H9 (cell line): ENCODE data around the gene MRTFA. TPM values are rescaled to one million over a fixed set of nuclear protein-coding genes. Genes with fewer than 3 reads are reported as not detected.

ENCODE experiments used
- DNase-seq: peaks from one replicate; pipeline ENCODE4 v3.0.0-alpha.2; 2017
- H2AFZ ChIP-seq: one replicate; pipeline ENCODE4 v1.6.1; 2013; ENCODE audit warnings: mild to moderate bottlenecking, low read length, control low read depth, moderate library complexity
- H2AK5ac ChIP-seq: 2 replicates; pipeline ENCODE4 v1.6.1; 2013; ENCODE audit warnings: low read length, control low read depth, mixed read lengths; ENCODE audit not compliant: insufficient read length
- H2BK120ac ChIP-seq: one replicate; pipeline ENCODE4 v1.6.1; 2013; ENCODE audit warnings: low read depth, mild to moderate bottlenecking, low read length, control low read depth, inconsistent platforms; ENCODE audit not compliant: poor library complexity, severe bottlenecking
- H2BK12ac ChIP-seq: 2 replicates; pipeline ENCODE4 v1.6.1; 2013; ENCODE audit warnings: low read length, control low read depth, mixed read lengths, low read depth; ENCODE audit not compliant: insufficient read length
- H2BK15ac ChIP-seq: 2 replicates; pipeline ENCODE4 v1.6.1; 2013; ENCODE audit warnings: low read depth, low read length, control low read depth
- H2BK20ac ChIP-seq: one replicate; pipeline ENCODE4 v1.6.1; 2013; ENCODE audit warnings: low read depth, mild to moderate bottlenecking, low read length, control low read depth, inconsistent platforms; ENCODE audit not compliant: poor library complexity, severe bottlenecking
- H2BK5ac ChIP-seq: 2 replicates; pipeline ENCODE4 v1.6.1; 2013; ENCODE audit warnings: low read length, control low read depth, mixed read lengths; ENCODE audit not compliant: insufficient read length
- H3K14ac ChIP-seq: 2 replicates; pipeline ENCODE4 v1.6.1; 2013; ENCODE audit warnings: low read length, control low read depth; ENCODE audit not compliant: insufficient read depth
- H3K18ac ChIP-seq: 2 replicates; pipeline ENCODE4 v1.6.1; 2013; ENCODE audit warnings: low read depth, mild to moderate bottlenecking, mixed read lengths, low read length, control low read depth; ENCODE audit not compliant: insufficient read length
- H3K23ac ChIP-seq: 2 replicates; pipeline ENCODE4 v1.6.1; 2013; ENCODE audit warnings: low read length, control low read depth, mixed read lengths, low read depth; ENCODE audit not compliant: insufficient read length
- H3K23me2 ChIP-seq: 2 replicates; pipeline ENCODE4 v1.6.1; 2013; ENCODE audit warnings: low read depth, mild to moderate bottlenecking, mixed read lengths, low read length, control low read depth; ENCODE audit not compliant: insufficient read length, poor library complexity, severe bottlenecking
- H3K27ac ChIP-seq: 2 replicates; pipeline ENCODE4 v1.5.1; 2013; ENCODE audit warnings: low read length, control low read depth, mixed read lengths, low read depth; ENCODE audit not compliant: insufficient read length
- H3K27me3 ChIP-seq: 2 replicates; pipeline ENCODE4 v1.6.1; 2013; ENCODE audit warnings: low read length, control low read depth, inconsistent platforms; ENCODE audit not compliant: insufficient read depth
- H3K4ac ChIP-seq: 2 replicates; pipeline ENCODE4 v1.6.1; 2013; ENCODE audit warnings: low read depth, mild to moderate bottlenecking, control low read depth, inconsistent platforms, low read length, moderate library complexity
- H3K4me1 ChIP-seq: 2 replicates; pipeline ENCODE4 v1.6.1; 2013; ENCODE audit warnings: low read length, control low read depth, inconsistent platforms; ENCODE audit not compliant: insufficient read depth
- H3K4me2 ChIP-seq: 2 replicates; pipeline ENCODE4 v1.6.1; 2013; ENCODE audit warnings: low read length, control low read depth, mixed read lengths; ENCODE audit not compliant: insufficient read length, insufficient read depth
- H3K56ac ChIP-seq: 2 replicates; pipeline ENCODE4 v1.6.1; 2013; ENCODE audit warnings: low read depth, mild to moderate bottlenecking, mixed read lengths, low read length, control low read depth; ENCODE audit not compliant: insufficient read length
- H3K79me1 ChIP-seq: 2 replicates; pipeline ENCODE4 v1.6.1; 2013; ENCODE audit warnings: low read depth, mild to moderate bottlenecking, moderate library complexity, low read length, control low read depth, inconsistent platforms; ENCODE audit not compliant: insufficient read depth, poor library complexity, severe bottlenecking
- H3K79me2 ChIP-seq: 2 replicates; pipeline ENCODE4 v1.6.1; 2013; ENCODE audit warnings: low read length, control low read depth, inconsistent platforms; ENCODE audit not compliant: insufficient read depth
- H3K9ac ChIP-seq: 2 replicates; pipeline ENCODE4 v1.6.1; 2013; ENCODE audit warnings: low read length, control low read depth, mixed read lengths; ENCODE audit not compliant: insufficient read length; ENCODE audit errors: extremely low read depth
- H3K9me3 ChIP-seq: one replicate; pipeline ENCODE4 v1.6.1; 2013; ENCODE audit warnings: low read depth, low read length, inconsistent platforms; ENCODE audit not compliant: control insufficient read depth
- H3T11ph ChIP-seq: one replicate; pipeline ENCODE4 v1.6.1; 2013; ENCODE audit warnings: mild to moderate bottlenecking, low read length, control low read depth, inconsistent platforms
- H4K20me1 ChIP-seq: one replicate; pipeline ENCODE4 v1.6.1; 2013; ENCODE audit not compliant: control insufficient read depth, insufficient read length, insufficient read depth
- H4K5ac ChIP-seq: 2 replicates; pipeline ENCODE4 v1.6.1; 2013; ENCODE audit warnings: low read depth, mild to moderate bottlenecking, mixed read lengths, low read length, control low read depth; ENCODE audit not compliant: insufficient read length
- H4K8ac ChIP-seq: replicated peaks from 2 replicates; pipeline ENCODE4 v1.6.1; 2013; ENCODE audit warnings: low read length, control low read depth, mixed read lengths, low read depth; ENCODE audit not compliant: insufficient read length
- H4K91ac ChIP-seq: 2 replicates; pipeline ENCODE4 v1.6.1; 2013; ENCODE audit warnings: low read depth, mild to moderate bottlenecking, moderate library complexity, mixed read lengths, low read length, control low read depth; ENCODE audit not compliant: insufficient read length
- H3K27ac Mint-ChIP-seq, 3 experiments: 2 replicates in 2 of 3; 3 replicates in 1 of 3; pipeline ENCODE4 v1.8.0; 2020 to 2021; ENCODE audit warnings: mixed read lengths in 3 of 3, mild to moderate bottlenecking in 1 of 3, moderate library complexity in 1 of 3
- H3K27me3 Mint-ChIP-seq: 2 replicates; pipeline ENCODE4 v1.8.0; 2021; ENCODE audit warnings: low read depth, mild to moderate bottlenecking, moderate library complexity, mixed read lengths
- H3K36me3 Mint-ChIP-seq, 3 experiments: 2 replicates in 2 of 3; 3 replicates in 1 of 3; pipeline ENCODE4 v1.8.0; 2020 to 2021; ENCODE audit warnings: low read depth in 3 of 3, mixed read lengths in 3 of 3; ENCODE audit not compliant: insufficient read depth in 1 of 3
- H3K4me1 Mint-ChIP-seq, 2 experiments: 2 replicates each; pipeline ENCODE4 v1.8.0; 2020; ENCODE audit warnings: mixed read lengths in 2 of 2
- H3K4me3 Mint-ChIP-seq, 2 experiments: 2 replicates in 1 of 2; 3 replicates in 1 of 2; pipeline ENCODE4 v1.8.0; 2020 to 2021; ENCODE audit warnings: mild to moderate bottlenecking in 2 of 2, mixed read lengths in 2 of 2, moderate library complexity in 1 of 2
- H3K9me3 Mint-ChIP-seq, 2 experiments: 2 replicates in 1 of 2; 3 replicates in 1 of 2; pipeline ENCODE4 v1.8.0; 2020; ENCODE audit warnings: mild to moderate bottlenecking in 2 of 2, mixed read lengths in 2 of 2, moderate library complexity in 1 of 2
- CTCF ChIP-seq: fragments of 200-600 bp; sonication (generic); conservative IDR thresholded peaks from 3 replicates; pipeline ENCODE4 v1.8.0; 2021; ENCODE audit warnings: antibody characterized with exemption, mild to moderate bottlenecking
- WGBS: extraction: QIAGEN DNeasy Blood & Tissue Kit; methylation state at CpG from one replicate; pipeline ENCODE4 v1.1.7; 2013; ENCODE audit warnings: missing lambda C conversion rate, low lambda C conversion rate, mixed read lengths; ENCODE audit not compliant: insufficient read length; ENCODE audit errors: extremely low coverage; 5-methylcytosine and 5-hydroxymethylcytosine counted together
- total RNA-seq: library from RNA; stranded (reverse); gene quantifications from 2 replicates; pipeline ENCODE4 v1.2.1, GENCODE V29; 2021

MRTFA gene
- total RNA-seq, 1 experiment from 2014 or later = 38.1 TPM

GRCh38 chr22:40361100-40361499, 275.4 kb downstream of the MRTFA start:
- Histone ChIP-seq H3K56ac (no peak overlapping the region), H4K91ac (no peak overlapping the region), H2BK12ac (no peak overlapping the region), H3K23ac (no peak overlapping the region), H3K9me3 (no peaks in the 10 kb centered on the region), H3K14ac (no peak overlapping the region), H2AK5ac (no peak overlapping the region), H3T11ph (no peak overlapping the region), H4K5ac (no peak overlapping the region), H2BK5ac (no peak overlapping the region), H3K79me2 (no peaks in the 10 kb centered on the region), H3K4me1 (no peaks in the 10 kb centered on the region), H3K27me3 (no peaks in the 10 kb centered on the region), H3K4me2 (no peak overlapping the region), H3K18ac (no peak overlapping the region), H2BK20ac (no peak overlapping the region), H3K4ac (no peak overlapping the region), H3K9ac (no peak overlapping the region), H2BK15ac (no peak overlapping the region), H2AFZ (no peak overlapping the region), H2BK120ac (no peak overlapping the region), H3K79me1 (no peaks in the 10 kb centered on the region), H4K20me1 (no peaks in the 10 kb centered on the region), H4K8ac (no peak overlapping the region), H3K27ac (no peak overlapping the region), H3K23me2 (no peaks in the 10 kb centered on the region)
- Mint-ChIP-seq H3K36me3 (peaks cover 80 to 99% (median 94%) of the 10 kb centered on the region in 3 experiments; a peak in 6 of 7 replicates), H3K27me3 (no peaks in the 10 kb centered on the region), H3K4me3 (no peak overlapping the region), H3K9me3 (no peaks in the 10 kb centered on the region), H3K4me1 (no peaks in the 10 kb centered on the region), H3K27ac (no peak overlapping the region; a peak in 1 of 7 replicates)
- no peak for TF ChIP-seq CTCF
- WGBS = no CpG with 5 or more reads among the region's 5 CpGs
- DNase-seq = no peak

Other genes with a start within 250 kb of the MRTFA start
- 2.8 and 2.9 TPM in 2 replicates for gene MCHR1, start 42.8 kb upstream of the MRTFA start, total RNA-seq
- 26.5 and 30.2 TPM in 2 replicates for gene SLC25A17, start 182.6 kb upstream of the MRTFA start, total RNA-seq
- 345 and 353 TPM in 2 replicates for gene ST13, start 219.9 kb upstream of the MRTFA start, total RNA-seq
- 17.1 and 18.3 TPM in 2 replicates for gene XPNPEP3, start 220.4 kb upstream of the MRTFA start, total RNA-seq
- not detected in 2 replicates for gene DNAJB7, start 225.4 kb upstream of the MRTFA start, total RNA-seq